Gastroesophageal sphincter (tissue), 4 donors: ENCODE measurements around the gene CHST1. TPM values are rescaled to one million over a fixed set of nuclear protein-coding genes. Genes with fewer than 3 reads are reported as not detected.

Source experiments
- ATAC-seq: fragments of 150-250 bp; one replicate; pipeline ENCODE4 v1.9.1; 2016; ENCODE audit warnings: mild to moderate bottlenecking, moderate library complexity
- H3K27ac ChIP-seq, 4 donors: fragments of 200-600 bp; sonication (generic) in 3 of 4; 1 replicate in 3 of 4; 2 replicates in 1 of 4; pipeline ENCODE4 v1.5.1; 2016 to 2019
- H3K27me3 ChIP-seq: fragments of 200-600 bp; sonication (generic); one replicate; pipeline ENCODE4 v1.5.1; 2019
- H3K36me3 ChIP-seq, 2 donors: fragments of 200-600 bp; sonication (generic); one replicate each; pipeline ENCODE4 v1.5.1; 2019; ENCODE audit warnings: control low read depth in 1 of 2
- H3K4me1 ChIP-seq, 3 donors: fragments of 200-600 bp; sonication (generic); 1 replicate in 2 of 3; 2 replicates in 1 of 3; pipeline ENCODE4 v1.5.1; 2016 to 2019; ENCODE audit warnings: control low read depth in 2 of 3
- H3K4me3 ChIP-seq, 2 donors: fragments of 200-600 bp; sonication (generic); one replicate each; pipeline ENCODE4 v1.5.1; 2019; ENCODE audit warnings: mild to moderate bottlenecking in 1 of 2, moderate library complexity in 1 of 2
- H3K9me3 ChIP-seq, 3 donors: fragments of 200-600 bp; sonication (generic); one replicate each; pipeline ENCODE4 v1.5.1; 2017 to 2019; ENCODE audit warnings: control low read depth in 2 of 3
- CTCF ChIP-seq, 4 experiments: fragments of 200-600 bp in 2 of 4; fragments of 450-650 bp in 2 of 4; sonication (generic) in 1 of 4; IDR thresholded peaks; one replicate each; pipeline ENCODE4 v1.5.1; 2017 to 2019; ENCODE audit warnings: antibody characterized with exemption in 4 of 4, mild to moderate bottlenecking in 2 of 4, moderate library complexity in 2 of 4
- EP300 ChIP-seq: sonication (generic); formaldehyde crosslinking; IDR thresholded peaks from one replicate; pipeline ENCODE4 v1.6.1; 2017; ENCODE audit warnings: antibody characterized with exemption, mild to moderate bottlenecking
- POLR2A ChIP-seq, 2 donors: fragments of 450-650 bp; IDR thresholded peaks; one replicate each; pipeline ENCODE4 v1.6.1; 2017; ENCODE audit warnings: antibody characterized with exemption in 2 of 2, mild to moderate bottlenecking in 2 of 2, moderate library complexity in 1 of 2
- POLR2AphosphoS5 ChIP-seq: sonication (generic); formaldehyde crosslinking; IDR thresholded peaks from one replicate; pipeline ENCODE4 v1.6.1; 2017; ENCODE audit warnings: antibody characterized with exemption
- WGBS, 2 donors: methylation state at CpG; one replicate each; pipeline ENCODE4 v1.1.5; 2018; ENCODE audit warnings: low coverage in 1 of 2; 5-methylcytosine and 5-hydroxymethylcytosine counted together
- total RNA-seq, 4 donors: library from RNA; depleted of rRNA; stranded (reverse); fragments of >200 nt; gene quantifications; one replicate each; pipeline ENCODE4 v1.1.0, GENCODE V29; 2016

Gene CHST1
- total RNA-seq, 4 donors from 2014 or later: 2.1 to 4.7 (median 2.4) TPM

- H3K27me3 ChIP-seq: no peaks in the 10 kb centered on the region
- H3K9me3 ChIP-seq: no peaks in the 10 kb centered on the region
- no peak for ATAC-seq
- no peaks in the 10 kb centered on the region for H3K36me3 ChIP-seq
- no peaks in the 10 kb centered on the region for H3K4me1 ChIP-seq
- H3K27ac ChIP-seq: no peak overlapping the region
- no peak overlapping the region for H3K4me3 ChIP-seq
- 67 to 86% methylated on average over 2 of the region's 12 CpGs for WGBS, 2 donors
- TF ChIP-seq POLR2AphosphoS5: no peak
- TF ChIP-seq POLR2A (IDR thresholded peaks at IDR 0.05): no peak
- TF ChIP-seq CTCF (IDR thresholded peaks at IDR 0.05): no peak
- no peak for TF ChIP-seq EP300
Measured at GRCh38 chr11:45671246-45672171, 6.1 kb upstream of the CHST1 start.

GRCh38 chr11:45670386-45671135 is 5.1 kb upstream of the CHST1 start:
- no peak for TF ChIP-seq POLR2AphosphoS5
- no peak for TF ChIP-seq CTCF (IDR thresholded peaks at IDR 0.05)
- TF ChIP-seq EP300: no peak
- no peak for TF ChIP-seq POLR2A (IDR thresholded peaks at IDR 0.05)
- no peak for ATAC-seq
- no peaks in the 10 kb centered on the region for H3K36me3 ChIP-seq
- 70% methylated on average over 3 of the region's 14 CpGs; no CpG with 5 or more reads in 1 of the 2 donors for WGBS, 2 donors
- peaks cover 0 to 6% (median 0%) of the 10 kb centered on the region in 3 donors for H3K4me1 ChIP-seq
- no peaks in the 10 kb centered on the region for H3K27me3 ChIP-seq
- no peak overlapping the region for H3K4me3 ChIP-seq
- no peak overlapping the region for H3K27ac ChIP-seq
- no peaks in the 10 kb centered on the region for H3K9me3 ChIP-seq

GRCh38 chr11:45669956-45670355 is 4.5 kb upstream of the CHST1 start:
- Histone ChIP-seq H3K4me1 (peaks cover 0 to 12% (median 0%) of the 10 kb centered on the region in 3 donors), H3K36me3 (no peaks in the 10 kb centered on the region), H3K4me3 (no peak overlapping the region), H3K27ac (no peak overlapping the region), H3K9me3 (no peaks in the 10 kb centered on the region), H3K27me3 (peaks cover 2% of the 10 kb centered on the region)
- no peak for TF ChIP-seq EP300
- TF ChIP-seq CTCF (IDR thresholded peaks at IDR 0.05): no peak
- no peak for TF ChIP-seq POLR2AphosphoS5
- TF ChIP-seq POLR2A (IDR thresholded peaks at IDR 0.05): no peak
- WGBS, 2 donors: 100% methylated on average over 1 of the region's 4 CpGs; no CpG with 5 or more reads in 1 of the 2 donors
- ATAC-seq: no peak

GRCh38 chr11:45669146-45669545 is 3.7 kb upstream of the CHST1 start:
- Histone ChIP-seq H3K27ac (no peak overlapping the region), H3K27me3 (peaks cover 10% of the 10 kb centered on the region), H3K9me3 (no peaks in the 10 kb centered on the region), H3K4me3 (no peak overlapping the region), H3K4me1 (peaks cover 0 to 20% (median 4%) of the 10 kb centered on the region in 3 donors), H3K36me3 (no peaks in the 10 kb centered on the region)
- no peak for ATAC-seq
- TF ChIP-seq POLR2AphosphoS5: no peak
- no peak for TF ChIP-seq POLR2A (IDR thresholded peaks at IDR 0.05)
- TF ChIP-seq EP300: no peak
- no peak for TF ChIP-seq CTCF (IDR thresholded peaks at IDR 0.05)
- WGBS, 2 donors: 100% methylated on average over 2 of the region's 3 CpGs; no CpG with 5 or more reads in 1 of the 2 donors
